Activated naive CD4-positive, alpha-beta T cell treated with Interleukin-2 at 50 U/mL for 16 hours (primary cell): ENCODE data around the gene DYNC1LI2.
A peak's percentile ranks its signal among the peaks of the same experiment; 100 is the strongest.

Experiments
- DNase-seq: peaks from one replicate; pipeline ENCODE4 v3.0.0-alpha.2; 2020

The DYNC1LI2 gene

DNA sequence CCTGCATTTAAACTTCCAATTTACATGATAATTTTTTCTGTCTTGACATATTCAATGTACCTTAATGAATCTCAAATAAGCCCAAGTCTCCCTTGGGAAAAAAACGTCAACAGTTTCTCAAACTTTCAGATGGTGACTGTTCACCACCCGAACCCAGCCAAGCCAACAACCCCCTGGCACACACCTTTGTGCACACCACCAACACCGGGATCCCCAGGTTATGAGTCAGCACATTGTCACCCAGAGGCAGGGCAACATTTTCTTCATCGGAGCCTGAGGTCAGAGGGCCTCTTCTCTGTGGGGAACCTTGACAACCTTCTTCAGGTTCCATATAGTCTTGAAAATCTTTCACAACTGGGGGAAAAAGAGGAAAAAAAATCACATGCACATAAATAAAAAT is 15.5 kb downstream of the DYNC1LI2 start:
- no peak for DNase-seq

- no peak for DNase-seq
These were observed 20.3 kb downstream of the DYNC1LI2 start for GRCh38 chr16:66731101-66731500.

GRCh38 chr16:66728804-66729203 is 22.6 kb downstream of the DYNC1LI2 start:
- no peak for DNase-seq

- DNase-seq: no peak
These were observed 23.2 kb downstream of the DYNC1LI2 start for GRCh38 chr16:66728117-66728787.

- no peak for DNase-seq
These were observed 30.6 kb downstream of the DYNC1LI2 start for GRCh38 chr16:66720766-66721165.

DNA sequence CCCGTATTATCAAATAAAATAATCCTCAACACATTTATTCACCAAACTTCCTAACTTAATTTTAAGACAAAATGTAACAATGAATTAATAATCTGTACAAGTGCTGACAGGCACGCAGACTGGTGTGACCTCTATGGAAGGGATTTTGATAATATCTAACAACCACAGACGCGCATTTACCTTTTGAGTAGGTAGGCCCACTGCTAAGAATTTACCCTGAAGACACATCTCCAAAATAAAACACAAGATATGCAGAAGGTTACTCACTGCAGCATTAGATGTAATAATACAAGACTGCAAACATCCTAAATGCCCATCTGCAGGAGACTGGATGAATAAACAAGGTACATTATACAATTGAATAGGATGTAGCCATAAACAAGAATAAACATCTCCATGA is 32.2 kb downstream of the DYNC1LI2 start:
- DNase-seq: no peak

- DNase-seq: no peak
These were observed 33.6 kb downstream of the DYNC1LI2 start for GRCh38 chr16:66717776-66718175.

- DNase-seq: peak; percentile 5
These were observed 34.2 kb downstream of the DYNC1LI2 start for GRCh38 chr16:66717112-66717675.

GRCh38 chr16:66714654-66715307 is 36.6 kb downstream of the DYNC1LI2 start:
- no peak for DNase-seq

DNA sequence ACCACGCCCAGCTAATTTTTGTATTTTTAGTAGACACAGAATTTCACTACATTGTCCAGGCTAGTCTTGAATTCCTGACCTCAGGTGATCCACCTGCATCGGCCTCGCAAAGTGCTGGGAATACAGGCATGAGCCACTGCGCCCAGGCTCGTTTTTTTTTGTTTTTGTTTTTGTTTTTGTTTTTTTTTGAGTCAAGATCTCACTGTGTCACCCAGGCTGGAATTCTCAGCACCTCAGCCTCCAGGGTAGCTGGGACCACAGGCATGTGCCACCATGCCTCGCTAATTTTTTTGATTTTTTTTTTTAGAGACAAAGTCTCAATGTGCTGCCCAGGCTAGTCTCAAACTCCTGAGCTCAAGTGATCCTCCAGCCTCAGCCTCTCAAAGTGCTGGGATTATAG is 37.3 kb downstream of the DYNC1LI2 start:
- DNase-seq: no peak

GRCh38 chr16:66713076-66713475 is 38.3 kb downstream of the DYNC1LI2 start:
- no peak for DNase-seq

DNA sequence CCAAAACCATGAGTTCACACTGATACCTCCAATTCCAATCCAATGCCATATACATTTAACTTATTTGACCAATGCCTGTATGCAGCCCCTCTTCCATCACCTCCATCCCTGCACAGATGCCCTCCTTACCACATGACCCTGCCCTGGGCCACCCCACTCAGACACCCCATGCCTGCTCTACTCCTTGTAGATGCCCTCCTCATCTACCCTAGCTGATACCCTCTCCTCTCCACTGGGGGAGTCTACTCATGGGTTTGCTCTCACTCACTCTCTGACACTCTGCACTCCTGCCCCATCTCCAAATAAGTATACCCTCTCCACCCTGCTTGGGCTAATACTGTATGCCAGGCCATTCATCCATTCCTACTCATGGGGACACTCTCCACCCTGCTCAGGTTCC is 38.9 kb downstream of the DYNC1LI2 start:
- DNase-seq: no peak

DNA sequence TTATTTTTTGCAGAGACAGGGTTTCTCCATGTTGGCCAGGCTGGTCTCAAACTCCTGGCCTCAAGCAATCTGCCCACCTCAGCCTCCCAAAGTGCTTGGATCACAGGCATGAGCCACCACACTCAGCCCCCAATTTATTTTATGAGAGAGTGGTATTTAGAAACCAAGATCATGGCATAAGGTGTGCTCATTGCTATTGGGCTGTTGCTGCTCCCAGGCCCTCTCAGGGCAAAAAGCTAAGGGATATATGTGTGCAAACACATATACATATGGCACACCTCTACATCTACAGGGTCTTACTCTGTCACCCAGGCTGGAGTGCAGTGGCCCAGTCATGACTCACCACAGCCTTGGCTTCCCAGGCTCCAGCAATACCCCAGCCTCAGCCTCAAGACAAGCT is 39.8 kb downstream of the DYNC1LI2 start:
- no peak for DNase-seq

GRCh38 chr16:66706506-66706880 is 44.9 kb downstream of the DYNC1LI2 start:
- no peak for DNase-seq

DNA sequence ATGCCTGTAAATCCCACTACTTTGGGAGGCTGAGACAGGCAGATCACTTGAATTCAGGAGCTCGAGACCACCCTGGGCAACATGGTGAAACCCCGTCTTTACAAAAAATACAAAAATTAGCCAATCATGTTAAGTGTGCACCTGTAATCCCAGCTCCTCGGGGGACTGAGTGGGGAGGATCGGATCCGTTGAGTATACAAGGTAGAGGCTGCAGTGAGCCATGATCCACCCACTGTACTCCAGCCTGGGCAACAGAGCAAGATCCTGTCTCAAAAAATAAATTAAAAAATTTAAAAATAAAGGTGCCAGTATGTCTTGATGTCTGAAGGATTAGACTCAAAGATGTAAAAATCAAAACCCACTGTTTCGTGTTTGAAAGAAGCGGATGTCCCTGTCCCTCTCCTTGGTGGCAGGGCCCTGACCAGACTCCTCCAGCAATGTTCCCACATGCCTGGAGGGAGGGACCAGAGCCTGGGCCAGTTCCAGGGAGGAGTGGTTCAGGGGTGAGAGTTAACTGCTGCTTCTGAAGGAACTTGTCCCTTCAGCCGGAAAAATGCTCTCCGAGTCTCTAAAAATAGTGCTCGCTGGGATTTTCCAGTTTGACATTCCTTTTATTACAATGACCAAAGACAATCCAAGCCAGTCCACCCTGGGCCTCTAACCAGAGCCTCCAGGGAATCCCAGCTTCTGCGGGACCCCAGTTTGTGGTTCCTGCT is 45.5 kb downstream of the DYNC1LI2 start:
- DNase-seq: no peak

GRCh38 chr16:66703406-66704215 is 47.8 kb downstream of the DYNC1LI2 start:
- DNase-seq: no peak

DNA sequence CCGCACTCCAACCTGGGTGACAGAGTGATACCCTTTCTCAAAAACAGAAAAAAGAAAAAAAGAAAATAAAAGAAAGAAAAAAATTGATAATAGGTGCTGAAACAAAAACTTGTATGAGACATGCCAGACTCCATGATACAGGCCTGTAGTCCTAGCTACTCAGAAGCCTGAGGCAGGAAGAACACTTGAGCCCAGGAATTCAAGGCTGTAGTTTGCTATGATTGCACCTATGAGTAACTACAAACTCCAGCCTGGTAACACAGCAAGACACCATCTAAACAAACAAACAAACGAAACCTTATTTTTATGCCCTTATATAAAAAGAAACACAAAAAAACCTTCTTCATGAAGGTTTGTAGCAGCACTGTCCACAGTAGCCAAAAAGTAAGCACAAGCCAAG is 49.9 kb downstream of the DYNC1LI2 start:
- DNase-seq: no peak

DNA sequence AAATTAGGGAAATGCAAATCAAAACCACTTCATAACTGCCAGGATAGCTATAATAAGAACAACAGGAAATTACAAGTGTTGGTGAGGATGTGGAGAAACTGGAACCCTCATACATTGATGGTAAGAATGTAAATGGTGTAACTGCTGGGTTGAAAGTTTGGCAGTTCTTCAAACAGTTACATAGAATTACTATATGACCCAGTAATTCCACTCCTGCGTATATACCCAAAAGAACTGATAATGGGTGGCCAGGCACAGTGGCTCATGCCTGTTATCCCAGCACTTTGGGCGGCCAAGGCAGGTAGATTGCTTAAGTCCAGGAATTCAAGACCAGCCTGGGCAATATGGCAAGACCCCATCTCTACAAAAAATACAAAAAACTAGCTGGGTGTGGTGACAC is 50.4 kb downstream of the DYNC1LI2 start:
- DNase-seq: no peak

GRCh38 chr16:66699898-66700297 is 51.5 kb downstream of the DYNC1LI2 start:
- DNase-seq: no peak

DNA sequence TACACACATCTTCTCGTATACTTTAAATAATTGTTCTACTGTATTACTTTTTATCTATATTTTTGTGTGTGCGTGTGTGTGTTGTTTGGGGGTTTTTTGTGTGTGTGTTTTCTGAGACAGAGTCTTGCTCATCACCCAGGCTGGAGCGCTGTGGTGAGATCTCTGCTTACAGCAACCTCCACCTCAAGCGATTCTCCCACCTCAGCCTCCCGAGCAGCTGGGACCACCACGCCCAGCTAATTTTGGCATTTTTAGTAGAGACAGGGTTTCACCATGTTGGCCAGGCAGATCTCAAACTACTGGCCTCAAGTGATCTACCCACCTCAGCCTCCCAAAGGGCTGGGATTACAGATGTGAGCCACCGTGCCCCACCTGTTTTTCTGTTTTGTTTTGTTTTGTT is 53.4 kb downstream of the DYNC1LI2 start:
- no peak for DNase-seq

DNA sequence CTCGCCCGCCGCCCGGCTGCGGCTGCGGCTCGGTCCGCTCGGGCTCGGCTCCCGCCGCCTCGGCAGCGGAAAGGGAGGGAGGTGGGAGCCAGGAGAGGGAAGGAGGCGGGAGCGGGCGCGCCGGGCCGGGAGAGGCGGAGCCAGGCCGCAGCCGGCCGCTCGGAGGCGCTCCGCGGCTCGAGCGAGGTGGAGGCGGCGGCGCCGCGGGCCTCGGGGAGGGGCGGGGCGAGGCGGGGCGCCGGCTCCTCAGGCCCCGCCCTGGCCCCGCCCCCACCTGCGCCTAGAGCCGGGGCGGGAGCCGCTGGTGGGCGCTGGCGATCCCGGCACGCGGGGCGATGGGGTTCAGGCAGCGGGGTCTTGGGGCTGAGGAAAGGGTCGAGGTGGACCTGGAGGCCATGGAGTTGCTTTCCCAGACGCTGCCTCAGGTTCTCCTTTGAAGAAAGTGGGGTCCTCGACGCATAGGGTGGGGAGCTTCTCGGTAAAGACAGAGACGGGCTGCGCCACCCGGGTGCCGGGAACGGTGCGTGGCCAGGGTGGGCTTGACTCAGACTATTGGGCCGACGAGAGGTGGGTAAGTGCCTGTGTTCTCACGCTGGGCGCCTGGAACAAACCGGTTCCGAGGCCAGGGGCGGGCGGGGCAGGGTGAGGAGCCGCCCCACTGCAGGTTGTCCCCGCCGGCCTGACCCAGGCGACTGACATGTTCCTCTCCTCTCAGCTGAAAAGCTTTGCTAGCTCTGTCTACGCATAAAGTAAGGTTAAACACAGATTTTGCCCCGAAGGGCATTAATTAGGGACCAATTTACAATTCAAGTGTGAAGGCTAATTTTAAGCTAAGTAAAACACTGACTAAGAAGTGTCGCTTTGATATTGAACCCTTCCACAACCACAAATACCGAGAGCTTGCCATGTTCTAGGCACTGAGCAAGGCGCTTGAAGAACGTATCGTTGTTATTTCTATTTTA is 54.5 kb downstream of the DYNC1LI2 start, which contains the start of gene CMTM4:
TSS of gene CMTM4 (minus strand) at position 75 of the 962 bp plus-strand sequence. CDS start 218 bp downstream, outside the sequence.
- peak; percentile 74 for DNase-seq
